HG03571 (cell line): ENCODE results near the gene LOXHD1.

Experiments used
- ATAC-seq: cut with Tn5 transposase; IDR thresholded peaks from one replicate; pipeline ENCODE4 v1.9.1; 2021; ENCODE audit not compliant: unreplicated experiment

The LOXHD1 gene

GRCh38 chr18:46627136-46627535 is 29.9 kb downstream of the LOXHD1 start:
- ATAC-seq: no peak

DNA sequence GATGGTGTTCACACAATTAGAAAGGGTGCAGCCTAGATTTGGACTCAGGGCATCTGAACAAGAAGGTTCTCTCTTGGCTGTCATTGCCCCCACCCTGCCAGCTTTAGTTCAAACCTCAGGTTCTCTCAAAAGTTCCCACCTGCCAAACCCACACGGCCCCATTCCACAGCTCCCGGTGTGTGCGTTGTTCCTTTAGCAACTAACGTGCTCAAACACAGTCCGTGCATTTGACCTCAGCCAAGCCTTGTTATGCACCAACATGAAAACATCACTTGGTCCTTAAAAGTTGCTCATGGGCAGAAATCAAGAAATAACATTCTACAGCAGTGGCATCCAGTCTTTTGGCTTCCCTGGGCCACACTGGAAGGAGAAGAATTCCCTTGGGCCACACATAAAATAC is 32.0 kb downstream of the LOXHD1 start:
- no peak for ATAC-seq

GRCh38 chr18:46624127-46624526 is 32.9 kb downstream of the LOXHD1 start:
- ATAC-seq: no peak

GRCh38 chr18:46623541-46623940 is 33.5 kb downstream of the LOXHD1 start:
- no peak for ATAC-seq

GRCh38 chr18:46622999-46623398 is 34.0 kb downstream of the LOXHD1 start:
- no peak for ATAC-seq

- no peak for ATAC-seq
Observed at GRCh38 chr18:46622451-46622850, 34.6 kb downstream of the LOXHD1 start.

GRCh38 chr18:46621871-46622270 is 35.1 kb downstream of the LOXHD1 start:
- no peak for ATAC-seq

DNA sequence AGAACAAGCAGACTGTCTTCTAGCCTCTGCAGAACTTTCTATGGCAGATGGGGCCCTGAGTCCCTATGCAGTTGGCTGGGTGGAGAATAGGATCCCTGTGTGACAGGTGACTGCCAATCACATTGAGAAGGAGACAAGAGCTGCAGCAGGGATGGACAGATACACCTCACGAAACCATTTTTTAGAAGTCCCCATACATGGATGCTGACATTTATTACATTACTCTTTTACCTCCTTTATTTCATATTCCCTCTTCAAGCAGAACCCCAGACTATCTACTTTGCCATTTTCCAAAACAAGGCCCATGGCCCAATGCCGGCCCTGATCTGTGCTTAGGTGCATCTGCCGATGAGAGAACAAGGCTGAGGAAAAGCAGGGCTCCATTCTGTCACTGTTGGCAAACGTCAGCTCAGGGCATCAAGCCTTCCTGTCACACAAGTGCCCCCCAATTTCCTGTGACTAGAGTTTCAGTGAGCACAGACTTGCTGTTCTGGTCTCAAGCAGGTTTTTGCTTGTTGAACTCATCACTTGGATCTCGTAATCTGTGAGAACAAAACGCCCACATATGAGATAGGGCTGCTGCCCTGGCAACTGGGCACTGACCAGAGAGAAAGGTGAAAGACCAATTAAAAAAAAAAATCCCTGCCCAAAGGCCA is 35.8 kb downstream of the LOXHD1 start:
- ATAC-seq: no peak

- no peak for ATAC-seq
Observed at GRCh38 chr18:46619559-46619958, 37.5 kb downstream of the LOXHD1 start.

GRCh38 chr18:46615720-46616119 is 41.3 kb downstream of the LOXHD1 start:
- ATAC-seq: no peak

- no peak for ATAC-seq
Observed at GRCh38 chr18:46609048-46609447, 48.0 kb downstream of the LOXHD1 start.

- ATAC-seq: no peak
Observed at GRCh38 chr18:46607926-46608325, 49.1 kb downstream of the LOXHD1 start.

- no peak for ATAC-seq
Observed at GRCh38 chr18:46601141-46601805, 55.7 kb downstream of the LOXHD1 start.

GRCh38 chr18:46596119-46596518 is 60.9 kb downstream of the LOXHD1 start:
- ATAC-seq: no peak

GRCh38 chr18:46591783-46592391 is 65.1 kb downstream of the LOXHD1 start:
- ATAC-seq: no peak

DNA sequence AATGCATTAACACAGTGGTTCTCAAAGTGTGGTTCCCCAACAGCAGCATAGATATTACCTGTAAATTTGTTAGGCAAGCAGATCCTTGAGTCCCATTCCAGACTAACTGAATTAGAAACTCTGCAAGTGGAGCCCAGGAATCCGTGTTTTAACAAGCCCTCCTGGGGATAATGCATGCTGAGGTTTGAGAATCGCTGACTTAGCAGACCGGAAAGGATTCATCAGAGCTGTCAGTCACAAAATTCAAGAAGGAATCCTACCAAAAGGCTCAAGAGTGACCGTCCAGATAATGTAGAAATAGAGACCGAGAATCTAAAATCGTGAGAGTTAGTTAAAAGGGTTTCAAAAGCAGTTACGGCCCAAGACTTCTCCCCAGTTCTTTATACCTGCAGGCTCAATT is 66.9 kb downstream of the LOXHD1 start:
- no peak for ATAC-seq

- no peak for ATAC-seq
Observed at GRCh38 chr18:46588971-46589660, 67.9 kb downstream of the LOXHD1 start.

GRCh38 chr18:46587600-46587999 is 69.4 kb downstream of the LOXHD1 start:
- ATAC-seq: no peak

GRCh38 chr18:46583711-46584110 is 73.3 kb downstream of the LOXHD1 start:
- ATAC-seq: no peak

DNA sequence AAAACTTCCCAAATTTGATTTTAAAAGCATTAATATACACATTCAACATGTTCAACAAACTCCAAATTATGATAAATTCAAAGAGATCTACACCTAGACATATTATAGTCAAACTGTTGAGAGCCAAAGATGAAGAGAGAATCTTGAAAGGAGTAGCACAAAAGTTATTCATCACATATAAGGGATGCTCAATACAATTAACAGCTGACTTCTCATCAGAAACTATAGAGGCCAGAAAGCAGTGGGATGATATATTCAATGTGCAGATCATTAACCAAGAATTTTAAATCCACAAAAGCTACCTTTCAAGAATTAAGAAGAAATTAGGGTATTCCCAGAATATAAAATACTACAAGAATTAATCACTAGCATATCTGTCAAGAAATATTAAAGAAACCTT is 75.4 kb downstream of the LOXHD1 start:
- no peak for ATAC-seq

DNA sequence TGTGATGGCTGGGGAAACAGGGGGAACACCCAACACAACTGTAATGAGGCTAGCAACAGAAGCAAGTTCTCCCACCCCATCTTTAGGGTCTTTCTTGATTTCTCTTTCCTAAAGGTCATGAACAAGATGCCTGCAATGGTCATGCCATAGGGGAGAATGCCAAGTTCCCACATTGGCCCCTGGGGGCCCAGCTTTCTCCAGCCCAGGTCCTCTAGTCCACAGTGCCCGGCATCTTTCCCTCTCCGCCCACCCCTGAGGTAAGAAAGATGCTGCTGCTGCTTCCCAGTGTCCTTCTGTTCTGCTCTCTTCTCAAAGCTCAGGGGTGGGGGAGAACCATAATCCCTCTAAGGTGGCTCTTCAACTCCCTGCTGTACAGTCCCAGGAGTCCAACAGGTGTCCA is 78.0 kb downstream of the LOXHD1 start:
- ATAC-seq: no peak

DNA sequence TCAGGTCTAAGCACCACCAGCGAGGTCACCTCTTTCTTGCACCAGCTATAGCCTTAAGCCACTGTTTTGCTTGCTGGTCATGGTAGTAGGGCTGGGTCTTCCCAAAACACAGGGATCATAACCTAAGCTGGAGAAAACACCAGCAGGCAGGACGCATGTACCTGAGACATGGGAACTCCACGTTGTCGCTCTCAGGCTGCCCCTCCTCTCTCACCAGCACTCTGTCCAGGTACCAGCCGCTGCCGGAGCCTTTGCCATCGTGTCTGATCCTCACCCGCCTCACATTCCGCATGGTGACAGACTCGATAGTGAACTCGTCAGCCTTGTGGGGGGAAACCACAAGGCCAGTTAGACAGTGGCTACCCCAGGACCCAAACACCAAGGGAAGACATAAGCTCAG is 79.5 kb downstream of the LOXHD1 start:
- ATAC-seq: no peak
